DND-41 (cell line): Measurements from ENCODE around the gene SLIT1.

Experiments used
- ATAC-seq: fragments of 200-7000 bp; cut with Tn5 transposase; 3 replicates; pipeline ENCODE4 v1.9.1; 2021; ENCODE audit warnings: low read depth; ENCODE audit not compliant: insufficient read depth
- DNase-seq: peaks from one replicate; pipeline ENCODE4 v3.0.0-alpha.2; 2020
- H2AFZ ChIP-seq: 2 replicates; pipeline ENCODE4 v1.6.0; 2012; ENCODE audit warnings: low read depth, low read length
- H3K27ac ChIP-seq: 2 replicates; pipeline ENCODE4 v1.5.1; 2012; ENCODE audit warnings: low read length, inconsistent platforms
- H3K27me3 ChIP-seq: fragments of 200-600 bp; sonication (generic); 2 replicates; pipeline ENCODE4 v1.6.0; 2012; ENCODE audit warnings: low read length, mild to moderate bottlenecking, inconsistent platforms; ENCODE audit not compliant: insufficient read depth, poor library complexity
- H3K36me3 ChIP-seq: 2 replicates; pipeline ENCODE4 v1.5.1; 2012; ENCODE audit warnings: low read length, inconsistent platforms; ENCODE audit not compliant: insufficient read depth
- H3K4me1 ChIP-seq: 2 replicates; pipeline ENCODE4 v1.5.1; 2012; ENCODE audit warnings: mild to moderate bottlenecking, low read length; ENCODE audit not compliant: insufficient read depth
- H3K4me2 ChIP-seq: 2 replicates; pipeline ENCODE4 v1.6.0; 2012; ENCODE audit warnings: mild to moderate bottlenecking, moderate library complexity, low read length, inconsistent platforms; ENCODE audit not compliant: insufficient read depth
- H3K4me3 ChIP-seq, 2 experiments: fragments of 200-600 bp in 1 of 2; shearing (Covaris generic) in 1 of 2; 2 replicates each; pipeline ENCODE4 v1.5.1; 2012 to 2016; ENCODE audit warnings: inconsistent platforms in 2 of 2, low read length in 2 of 2, mild to moderate bottlenecking in 2 of 2, low read depth in 1 of 2, moderate library complexity in 1 of 2
- H3K79me2 ChIP-seq: 2 replicates; pipeline ENCODE4 v1.6.0; 2012; ENCODE audit warnings: low read length, inconsistent platforms; ENCODE audit not compliant: insufficient read depth
- H3K9ac ChIP-seq: 2 replicates; pipeline ENCODE4 v1.6.0; 2012; ENCODE audit warnings: low read depth, mild to moderate bottlenecking, inconsistent platforms, low read length, moderate library complexity
- H3K9me3 ChIP-seq: 2 replicates; pipeline ENCODE4 v1.5.1; 2012; ENCODE audit warnings: low read length, moderate library complexity, mild to moderate bottlenecking, inconsistent platforms; ENCODE audit not compliant: insufficient read depth, severe bottlenecking
- H4K20me1 ChIP-seq: 2 replicates; pipeline ENCODE4 v1.6.0; 2012; ENCODE audit warnings: low read length; ENCODE audit not compliant: insufficient read depth
- CTCF ChIP-seq: IDR thresholded peaks from 2 replicates; pipeline ENCODE4 v1.5.1; 2012; ENCODE audit warnings: borderline replicate concordance, low read length, moderate library complexity, mild to moderate bottlenecking; ENCODE audit not compliant: poor library complexity, severe bottlenecking; ENCODE audit errors: extremely low read depth
- EZH2 ChIP-seq: IDR thresholded peaks from 3 replicates; pipeline ENCODE4 v1.6.1; 2012; ENCODE audit warnings: borderline replicate concordance, low read depth, mild to moderate bottlenecking, moderate library complexity, low read length, inconsistent platforms; ENCODE audit not compliant: severe bottlenecking

Gene SLIT1

GRCh38 chr10:96995851-96996250 lies 189.9 kb downstream of the SLIT1 start:
- ATAC-seq (no peak), DNase-seq (no peak)
- no peaks in the 10 kb centered on the region for H3K4me1 ChIP-seq
- H4K20me1 ChIP-seq = no peaks in the 10 kb centered on the region
- no peak overlapping the region for H3K4me2 ChIP-seq
- H3K27ac ChIP-seq = no peak overlapping the region
- no peak for TF ChIP-seq CTCF
- no peak for TF ChIP-seq EZH2
- no peak overlapping the region for H2AFZ ChIP-seq
- no peaks in the 10 kb centered on the region for H3K9me3 ChIP-seq
- H3K36me3 ChIP-seq = no peaks in the 10 kb centered on the region
- H3K27me3 ChIP-seq = no peaks in the 10 kb centered on the region
- H3K4me3 ChIP-seq = no peak overlapping the region
- H3K9ac ChIP-seq = no peak overlapping the region
- H3K79me2 ChIP-seq = no peaks in the 10 kb centered on the region

- Histone ChIP-seq H4K20me1 (no peaks in the 10 kb centered on the region), H3K27ac (no peak overlapping the region), H3K4me1 (no peaks in the 10 kb centered on the region), H3K4me2 (no peak overlapping the region), H3K4me3 (no peak overlapping the region), H3K27me3 (no peaks in the 10 kb centered on the region), H3K36me3 (no peaks in the 10 kb centered on the region), H3K9me3 (no peaks in the 10 kb centered on the region), H2AFZ (no peak overlapping the region), H3K79me2 (no peaks in the 10 kb centered on the region), H3K9ac (no peak overlapping the region)
- TF ChIP-seq EZH2 = no peak
- ATAC-seq (peak; percentile 52; the same call in 2 of the 3 replicates), DNase-seq (no peak)
Measured at GRCh38 chr10:96992721-96993120, 193.0 kb downstream of the SLIT1 start.

GRCh38 chr10:96991313-96991841 lies 194.4 kb downstream of the SLIT1 start:
- TF ChIP-seq EZH2 (no peak), CTCF (no peak)
- Histone ChIP-seq H2AFZ (no peak overlapping the region), H3K4me2 (no peak overlapping the region)

GRCh38 chr10:96988426-96988825 lies 197.3 kb downstream of the SLIT1 start:
- ATAC-seq (no peak), DNase-seq (no peak)
- Histone ChIP-seq H3K36me3 (no peaks in the 10 kb centered on the region), H3K4me2 (no peak overlapping the region), H3K79me2 (no peaks in the 10 kb centered on the region), H2AFZ (no peak overlapping the region), H3K27ac (no peak overlapping the region), H3K9ac (no peak overlapping the region), H3K4me3 (no peak overlapping the region), H4K20me1 (no peaks in the 10 kb centered on the region), H3K9me3 (no peaks in the 10 kb centered on the region), H3K27me3 (no peaks in the 10 kb centered on the region), H3K4me1 (no peaks in the 10 kb centered on the region)
- TF ChIP-seq EZH2 = no peak
- no peak for TF ChIP-seq CTCF

More at GRCh38 chr10:96991313-96991841, 194.4 kb downstream of the SLIT1 start:
- Histone ChIP-seq H3K9me3 (no peaks in the 10 kb centered on the region), H4K20me1 (no peaks in the 10 kb centered on the region), H3K27ac (no peak overlapping the region), H3K4me1 (no peaks in the 10 kb centered on the region), H3K79me2 (no peaks in the 10 kb centered on the region), H3K36me3 (no peaks in the 10 kb centered on the region), H3K9ac (no peak overlapping the region), H3K4me3 (no peak overlapping the region), H3K27me3 (no peaks in the 10 kb centered on the region)
- ATAC-seq (no peak), DNase-seq (no peak)
